B cell (primary cell): ENCODE results near the gene CTRB2.

Experiments
- CTCF ChIP-seq: fragments of 200-600 bp; IDR thresholded peaks from one replicate; pipeline ENCODE4 v1.8.0; 2022; ENCODE audit warnings: antibody characterized with exemption, mild to moderate bottlenecking
- EZH2 ChIP-seq: IDR thresholded peaks from 2 replicates; pipeline ENCODE4 v1.6.1; 2012; ENCODE audit warnings: borderline replicate concordance, low read depth, mild to moderate bottlenecking, moderate library complexity, low read length; ENCODE audit not compliant: insufficient read depth, poor library complexity, severe bottlenecking

GRCh38 chr16:75195811-75196790 is 10.9 kb downstream of the CTRB2 start:
- TF ChIP-seq CTCF: no peak
- TF ChIP-seq EZH2: no peak
